GM19395 (cell line): Measurements from ENCODE around the gene SYT1.

Source experiments
- ATAC-seq: cut with Tn5 transposase; IDR thresholded peaks from one replicate; pipeline ENCODE4 v1.9.1; 2021; ENCODE audit warnings: mild to moderate bottlenecking, moderate library complexity; ENCODE audit not compliant: unreplicated experiment

SYT1 gene

GRCh38 chr12:79380402-79380801 is 515.8 kb downstream of the SYT1 start:
- ATAC-seq, result no peak

- no peak for ATAC-seq
Measured at GRCh38 chr12:79381248-79382208, 517.0 kb downstream of the SYT1 start.

- no peak for ATAC-seq
Measured at GRCh38 chr12:79384551-79384950, 520.0 kb downstream of the SYT1 start.

- no peak for ATAC-seq
Measured at GRCh38 chr12:79388011-79388410, 523.4 kb downstream of the SYT1 start.

GRCh38 chr12:79393842-79394241 is 529.3 kb downstream of the SYT1 start:
- no peak for ATAC-seq

GRCh38 chr12:79397609-79398008 is 533.0 kb downstream of the SYT1 start:
- ATAC-seq, result no peak

GRCh38 chr12:79400481-79400880 is 535.9 kb downstream of the SYT1 start:
- ATAC-seq, result no peak

- ATAC-seq, result no peak
Measured at GRCh38 chr12:79402606-79403005, 538.0 kb downstream of the SYT1 start.

- no peak for ATAC-seq
Measured at GRCh38 chr12:79406993-79407392, 542.4 kb downstream of the SYT1 start.

- peak; percentile 77 for ATAC-seq
Measured at GRCh38 chr12:79407671-79408622, 543.4 kb downstream of the SYT1 start.

GRCh38 chr12:79408689-79409088 is 544.1 kb downstream of the SYT1 start:
- no peak for ATAC-seq

GRCh38 chr12:79409562-79409961 is 545.0 kb downstream of the SYT1 start:
- ATAC-seq, result no peak

GRCh38 chr12:79411791-79412190 is 547.2 kb downstream of the SYT1 start:
- ATAC-seq, result no peak

- ATAC-seq, result no peak
Measured at GRCh38 chr12:79413796-79414195, 549.2 kb downstream of the SYT1 start.

- no peak for ATAC-seq
Measured at GRCh38 chr12:79414252-79414651, 549.7 kb downstream of the SYT1 start.

GRCh38 chr12:79415321-79415720 is 550.7 kb downstream of the SYT1 start:
- ATAC-seq, result no peak

GRCh38 chr12:79415746-79416435 is 551.3 kb downstream of the SYT1 start:
- no peak for ATAC-seq

GRCh38 chr12:79420146-79420618 is 555.6 kb downstream of the SYT1 start:
- ATAC-seq, result no peak

GRCh38 chr12:79421236-79421740 is 556.7 kb downstream of the SYT1 start:
- no peak for ATAC-seq

GRCh38 chr12:79422060-79422812 is 557.7 kb downstream of the SYT1 start:
- ATAC-seq, result no peak
